Measurements from ENCODE around the gene ATP5ME. TPM values are rescaled to one million over a fixed set of nuclear protein-coding genes. Genes with fewer than 3 reads are reported as not detected.

The ATP5ME gene
- polyA plus RNA-seq, 1 experiment, result 330 TPM

DNA sequence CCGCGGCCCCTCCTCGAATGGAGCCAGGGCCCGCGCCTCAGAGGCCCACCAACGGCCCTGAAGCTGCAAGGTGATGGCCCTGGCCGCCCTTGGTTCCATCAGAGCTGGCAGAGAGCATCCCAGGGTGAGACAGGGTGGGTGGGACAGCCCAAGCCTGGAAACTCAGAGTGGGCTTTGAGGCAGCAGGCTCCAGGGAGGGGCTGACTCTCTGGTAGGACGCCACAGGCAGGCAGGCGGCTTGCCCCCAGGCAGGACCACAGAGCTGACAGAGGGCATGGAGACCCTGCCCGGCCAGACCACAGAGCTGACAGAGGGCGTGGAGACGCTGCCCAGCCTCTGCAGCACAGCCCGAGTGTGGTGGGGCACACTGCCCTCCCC, 5.0 kb upstream of the ATP5ME start:
- TF ChIP-seq, protein P1, sequence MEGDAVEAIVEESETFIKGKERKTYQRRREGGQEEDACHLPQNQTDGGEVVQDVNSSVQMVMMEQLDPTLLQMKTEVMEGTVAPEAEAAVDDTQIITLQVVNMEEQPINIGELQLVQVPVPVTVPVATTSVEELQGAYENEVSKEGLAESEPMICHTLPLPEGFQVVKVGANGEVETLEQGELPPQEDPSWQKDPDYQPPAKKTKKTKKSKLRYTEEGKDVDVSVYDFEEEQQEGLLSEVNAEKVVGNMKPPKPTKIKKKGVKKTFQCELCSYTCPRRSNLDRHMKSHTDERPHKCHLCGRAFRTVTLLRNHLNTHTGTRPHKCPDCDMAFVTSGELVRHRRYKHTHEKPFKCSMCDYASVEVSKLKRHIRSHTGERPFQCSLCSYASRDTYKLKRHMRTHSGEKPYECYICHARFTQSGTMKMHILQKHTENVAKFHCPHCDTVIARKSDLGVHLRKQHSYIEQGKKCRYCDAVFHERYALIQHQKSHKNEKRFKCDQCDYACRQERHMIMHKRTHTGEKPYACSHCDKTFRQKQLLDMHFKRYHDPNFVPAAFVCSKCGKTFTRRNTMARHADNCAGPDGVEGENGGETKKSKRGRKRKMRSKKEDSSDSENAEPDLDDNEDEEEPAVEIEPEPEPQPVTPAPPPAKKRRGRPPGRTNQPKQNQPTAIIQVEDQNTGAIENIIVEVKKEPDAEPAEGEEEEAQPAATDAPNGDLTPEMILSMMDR (IDR thresholded peaks at IDR 0.05; ENCODE audit: insufficient read depth, low read depth, low read length), result no peak
- no peaks in the 10 kb centered on the region; the same call in 1 of the 2 replicates for H3K36me3 ChIP-seq (ENCODE audit: control insufficient read depth, insufficient read depth, low read length)
- no peaks in the 10 kb centered on the region for H3K27me3 ChIP-seq (ENCODE audit: control insufficient read depth, insufficient read depth, low read length)
- ChIA-PET POLR2A (no interaction called here), CTCF (no interaction called here)
- no peak for DNase-seq (ENCODE audit: low read depth)
- no peak overlapping the region for H3K4me3 ChIP-seq (ENCODE audit: low read depth, low read length)

DNA sequence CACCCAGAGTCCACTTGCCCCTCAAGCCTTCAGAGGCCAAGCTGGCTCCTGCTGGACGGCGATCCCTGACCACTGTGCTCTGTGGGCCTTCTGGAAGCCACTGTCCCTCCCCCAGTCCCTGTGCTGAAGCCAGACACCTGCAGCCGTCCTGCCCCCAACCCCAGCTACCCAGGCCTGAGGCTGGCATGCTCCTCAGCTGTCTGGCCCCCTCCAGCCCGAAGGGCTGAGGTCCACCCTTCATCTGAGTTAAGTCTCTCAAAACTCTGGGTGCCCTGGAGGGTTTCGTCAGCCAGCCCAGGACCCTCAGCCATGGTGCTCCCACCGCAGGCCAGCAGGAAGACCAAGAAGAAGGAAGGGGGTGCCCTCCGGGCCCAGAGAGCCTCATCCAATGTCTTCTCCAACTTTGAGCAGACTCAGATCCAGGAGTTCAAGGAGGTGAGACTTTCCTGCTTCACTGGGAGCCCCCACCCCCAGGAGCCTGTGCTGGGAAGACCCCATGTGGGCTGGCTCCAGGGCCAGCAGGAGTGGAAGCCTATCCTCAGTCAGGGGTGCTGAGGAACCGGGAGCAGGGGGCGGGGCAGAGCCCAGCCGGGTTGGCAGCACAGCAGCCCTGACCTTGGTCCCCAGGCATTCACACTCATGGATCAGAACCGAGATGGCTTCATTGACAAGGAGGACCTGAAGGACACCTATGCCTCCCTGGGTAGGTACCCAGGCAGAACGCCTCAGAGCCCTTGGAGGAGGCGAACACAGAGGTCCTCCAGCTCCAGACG, 4.4 kb upstream of the ATP5ME start:
- ChIA-PET CTCF (no interaction called here), POLR2A (interaction anchor here (0.9 kb wide), 1 partner anchor 9 kb away, joined by 3 read pairs; no protein-coding TSS in a partner anchor)
- DNase-seq (ENCODE audit: low read depth), result no peak
- H3K27me3 ChIP-seq (ENCODE audit: control insufficient read depth, insufficient read depth, low read length), result no peaks in the 10 kb centered on the region
- no peaks in the 10 kb centered on the region; the same call in 1 of the 2 replicates for H3K36me3 ChIP-seq (ENCODE audit: control insufficient read depth, insufficient read depth, low read length)
- H3K4me3 ChIP-seq (ENCODE audit: low read depth, low read length), result no peak overlapping the region
- TF ChIP-seq, protein P1 (IDR thresholded peaks at IDR 0.05; ENCODE audit: insufficient read depth, low read depth, low read length), result no peak

DNA sequence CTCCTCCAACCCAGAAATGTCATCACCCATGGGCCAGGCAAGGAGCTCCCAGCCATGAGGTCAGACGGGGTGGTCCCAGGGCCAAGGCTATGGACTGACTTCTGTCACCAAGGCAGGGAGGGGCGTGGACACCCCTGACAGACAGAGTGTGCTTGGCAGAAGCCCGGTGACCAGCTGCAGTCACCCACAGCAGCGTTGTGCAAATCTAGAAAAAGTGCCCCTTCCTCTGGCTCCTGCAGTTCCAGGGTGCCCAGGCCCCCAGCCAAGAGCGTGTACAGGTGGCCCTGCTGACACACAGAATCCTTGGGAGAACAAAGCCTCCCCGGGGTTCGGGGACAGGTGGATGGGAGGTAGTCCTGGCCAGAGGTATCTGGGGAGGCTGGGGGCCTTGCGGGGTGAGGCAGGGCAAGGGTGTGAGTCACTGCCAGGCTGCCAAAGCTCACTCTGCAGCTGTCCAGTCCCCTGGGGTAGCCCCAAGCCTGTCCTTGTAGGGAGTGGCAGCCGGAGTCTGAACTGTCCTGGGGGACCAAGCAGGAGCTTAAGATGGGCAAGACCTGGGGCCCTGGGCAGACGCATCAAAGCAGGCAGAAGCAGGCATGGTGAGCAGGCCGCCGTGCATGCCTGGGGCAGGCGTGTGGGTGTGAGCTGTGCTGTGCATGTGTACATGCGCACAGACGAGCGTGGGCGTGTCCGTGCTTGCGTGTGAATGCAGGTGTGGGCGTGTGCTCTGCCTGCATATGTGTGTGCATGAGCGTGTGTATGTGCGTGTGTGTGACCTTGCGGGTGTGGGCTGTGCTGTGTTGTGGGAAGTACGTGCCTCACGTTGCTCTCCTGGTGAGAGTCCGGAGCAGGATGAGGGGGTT, 3.6 kb upstream of the ATP5ME start:
- ChIA-PET CTCF (interaction anchor here (1.1 kb wide), 1 partner anchor 9 kb away, joined by 3 read pairs; no protein-coding TSS in a partner anchor), POLR2A (interaction anchor here (0.9 kb wide), 1 partner anchor 10 kb away, joined by 3 read pairs; no protein-coding TSS in a partner anchor)
- TF ChIP-seq, protein P1 (IDR thresholded peaks at IDR 0.05; ENCODE audit: insufficient read depth, low read depth, low read length), result no peak
- Histone ChIP-seq H3K4me3 (ENCODE audit: low read depth, low read length) (no peak overlapping the region), H3K27me3 (ENCODE audit: control insufficient read depth, insufficient read depth, low read length) (no peaks in the 10 kb centered on the region), H3K36me3 (ENCODE audit: control insufficient read depth, insufficient read depth, low read length) (no peaks in the 10 kb centered on the region; the same call in 1 of the 2 replicates)
- DNase-seq (ENCODE audit: low read depth), result no peak

DNA sequence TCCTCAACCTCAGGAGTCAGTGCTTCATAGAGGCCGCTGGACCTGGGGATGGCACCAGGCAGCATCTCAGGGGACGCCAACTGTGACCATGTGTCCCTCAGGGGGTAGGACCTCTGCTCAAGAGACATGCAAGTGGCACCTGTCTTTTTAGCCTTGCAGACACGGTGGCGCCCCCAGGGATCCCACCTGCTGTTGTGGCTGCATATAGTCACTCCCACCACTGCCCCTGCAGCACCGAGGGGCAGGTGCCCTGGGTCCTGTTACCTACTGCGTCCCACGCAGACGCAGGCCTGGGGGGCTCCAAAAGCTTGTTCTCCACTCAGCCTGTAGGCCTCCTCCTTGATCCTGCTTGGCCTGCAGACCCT, 2.8 kb upstream of the ATP5ME start:
- TF ChIP-seq, protein P1 (IDR thresholded peaks at IDR 0.05; ENCODE audit: insufficient read depth, low read depth, low read length), result no peak
- H3K27me3 ChIP-seq (ENCODE audit: control insufficient read depth, insufficient read depth, low read length), result no peaks in the 10 kb centered on the region
- DNase-seq (ENCODE audit: low read depth), result no peak
- CTCF ChIA-PET, result interaction anchor here (1.1 kb wide), 1 partner anchor 10 kb away, joined by 3 read pairs; no protein-coding TSS in a partner anchor
- POLR2A ChIA-PET, result no interaction called here
- H3K36me3 ChIP-seq (ENCODE audit: control insufficient read depth, insufficient read depth, low read length), result peaks cover 5% of the 10 kb centered on the region
- no peak overlapping the region for H3K4me3 ChIP-seq (ENCODE audit: low read depth, low read length)
